MM.1S (cell line): ENCODE results near the gene WDR88.
A peak's percentile ranks its signal among the peaks of the same experiment; 100 is the strongest.
"Not testable (repeated sequence)": the region's sequence is repeated elsewhere in the genome, so short reads cannot be mapped to it uniquely, and the experiment has no call there.

ENCODE experiments used
- DNase-seq: peaks from one replicate; pipeline ENCODE4 v3.0.0-alpha.2; 2015
- H2AFZ ChIP-seq: fragments of 300-600 bp; sonication (generic); 2 replicates; pipeline ENCODE4 v1.6.0; 2016; ENCODE audit warnings: antibody characterized with exemption, low read length
- H3F3A ChIP-seq: fragments of 300-600 bp; sonication (generic); 2 replicates; pipeline ENCODE4 v1.6.1; 2016; ENCODE audit warnings: mild to moderate bottlenecking, antibody characterized with exemption, low read length, moderate library complexity, mixed read lengths; ENCODE audit not compliant: insufficient read depth
- H3K27ac ChIP-seq: fragments of 300-600 bp; sonication (generic); 2 replicates; pipeline ENCODE4 v1.5.1; 2016; ENCODE audit warnings: mild to moderate bottlenecking, low read length
- H3K27me3 ChIP-seq: fragments of 300-600 bp; sonication (generic); replicated peaks from 2 replicates; pipeline ENCODE4 v1.6.0; 2016; ENCODE audit warnings: low read length; ENCODE audit not compliant: insufficient read depth
- H3K36me3 ChIP-seq: fragments of 300-600 bp; sonication (generic); replicated peaks from 2 replicates; pipeline ENCODE4 v1.6.1; 2016; ENCODE audit warnings: mild to moderate bottlenecking, low read length, mixed read lengths; ENCODE audit not compliant: insufficient read depth
- H3K4me1 ChIP-seq: fragments of 300-600 bp; sonication (generic); 2 replicates; pipeline ENCODE4 v1.6.1; 2016; ENCODE audit warnings: low read length, mixed read lengths
- H3K4me2 ChIP-seq: fragments of 300-600 bp; sonication (generic); 2 replicates; pipeline ENCODE4 v1.6.0; 2016; ENCODE audit warnings: low read depth, low read length
- H3K4me3 ChIP-seq: fragments of 300-600 bp; sonication (generic); 2 replicates; pipeline ENCODE4 v1.5.1; 2016; ENCODE audit warnings: low read length, mixed read lengths
- H3K79me2 ChIP-seq: fragments of 300-600 bp; sonication (generic); 2 replicates; pipeline ENCODE4 v1.6.1; 2016; ENCODE audit warnings: mixed run types, low read length, mixed read lengths
- H3K9ac ChIP-seq: fragments of 300-600 bp; sonication (generic); 2 replicates; pipeline ENCODE4 v1.6.1; 2016; ENCODE audit warnings: low read length, mixed read lengths
- H3K9me2 ChIP-seq: fragments of 300-600 bp; sonication (generic); replicated peaks from 2 replicates; pipeline ENCODE4 v1.6.1; 2016; ENCODE audit warnings: mild to moderate bottlenecking, low read length, mixed read lengths; ENCODE audit not compliant: insufficient read depth
- H3K9me3 ChIP-seq: fragments of 300-600 bp; sonication (generic); replicated peaks from 2 replicates; pipeline ENCODE4 v1.6.1; 2016; ENCODE audit warnings: mild to moderate bottlenecking, low read length, mixed read lengths; ENCODE audit not compliant: insufficient read depth
- H4K20me1 ChIP-seq: fragments of 300-600 bp; sonication (generic); 2 replicates; pipeline ENCODE4 v1.6.1; 2016; ENCODE audit warnings: mild to moderate bottlenecking, low read length, moderate library complexity, mixed read lengths; ENCODE audit not compliant: insufficient read depth
- EZH2 ChIP-seq: fragments of 300-600 bp; sonication (generic); optimal IDR thresholded peaks from 2 replicates; pipeline ENCODE3; 2017; ENCODE audit warnings: low read depth, mild to moderate bottlenecking, antibody characterized with exemption, low read length, mixed read lengths
- EZH2phosphoT487 ChIP-seq: fragments of 300-600 bp; sonication (generic); IDR thresholded peaks from 2 replicates; pipeline ENCODE4 v1.6.1; 2018; ENCODE audit warnings: antibody characterized with exemption, low read length
- TF ChIP-seq, protein P1 (sequence below): fragments of 300-600 bp; sonication (generic); IDR thresholded peaks from 2 replicates; pipeline ENCODE4 v1.5.1; 2016; ENCODE audit warnings: antibody characterized with exemption, low read length, mixed read lengths

The WDR88 gene

DNA sequence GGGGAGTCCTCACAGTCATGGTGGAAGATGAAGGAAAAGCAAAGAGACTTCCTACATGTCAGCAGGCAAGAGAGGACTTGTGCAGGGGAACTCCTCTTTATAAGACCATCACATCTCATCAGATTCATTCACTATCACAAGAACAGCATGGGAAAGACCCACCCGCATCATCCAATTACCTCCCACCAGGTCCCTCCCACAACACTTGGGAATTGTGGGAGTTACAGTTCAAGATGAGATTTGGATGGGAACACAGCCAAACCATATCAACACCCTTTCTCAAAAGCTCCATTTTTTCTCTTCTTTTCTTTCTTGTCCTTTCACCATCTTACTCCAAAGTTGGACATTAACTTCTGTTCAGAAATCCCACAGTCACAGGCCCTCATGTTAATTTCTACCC lies 57.5 kb downstream of the WDR88 start:
- Histone ChIP-seq H3K4me2 (no peak overlapping the region), H3K79me2 (no peaks in the 10 kb centered on the region), H3K9me2 (no peaks in the 10 kb centered on the region), H2AFZ (no peak overlapping the region), H3F3A (no peaks in the 10 kb centered on the region), H3K27me3 (peaks cover 33% of the 10 kb centered on the region), H3K4me3 (no peak overlapping the region), H3K36me3 (no peaks in the 10 kb centered on the region), H3K27ac (no peak overlapping the region), H4K20me1 (no peaks in the 10 kb centered on the region), H3K9ac (no peak overlapping the region), H3K4me1 (no peaks in the 10 kb centered on the region), H3K9me3 (no peaks in the 10 kb centered on the region)
- TF ChIP-seq EZH2 (no peak), EZH2phosphoT487 (no peak)
- TF ChIP-seq, protein P1, sequence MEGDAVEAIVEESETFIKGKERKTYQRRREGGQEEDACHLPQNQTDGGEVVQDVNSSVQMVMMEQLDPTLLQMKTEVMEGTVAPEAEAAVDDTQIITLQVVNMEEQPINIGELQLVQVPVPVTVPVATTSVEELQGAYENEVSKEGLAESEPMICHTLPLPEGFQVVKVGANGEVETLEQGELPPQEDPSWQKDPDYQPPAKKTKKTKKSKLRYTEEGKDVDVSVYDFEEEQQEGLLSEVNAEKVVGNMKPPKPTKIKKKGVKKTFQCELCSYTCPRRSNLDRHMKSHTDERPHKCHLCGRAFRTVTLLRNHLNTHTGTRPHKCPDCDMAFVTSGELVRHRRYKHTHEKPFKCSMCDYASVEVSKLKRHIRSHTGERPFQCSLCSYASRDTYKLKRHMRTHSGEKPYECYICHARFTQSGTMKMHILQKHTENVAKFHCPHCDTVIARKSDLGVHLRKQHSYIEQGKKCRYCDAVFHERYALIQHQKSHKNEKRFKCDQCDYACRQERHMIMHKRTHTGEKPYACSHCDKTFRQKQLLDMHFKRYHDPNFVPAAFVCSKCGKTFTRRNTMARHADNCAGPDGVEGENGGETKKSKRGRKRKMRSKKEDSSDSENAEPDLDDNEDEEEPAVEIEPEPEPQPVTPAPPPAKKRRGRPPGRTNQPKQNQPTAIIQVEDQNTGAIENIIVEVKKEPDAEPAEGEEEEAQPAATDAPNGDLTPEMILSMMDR = no peak
- no peak for DNase-seq

DNA sequence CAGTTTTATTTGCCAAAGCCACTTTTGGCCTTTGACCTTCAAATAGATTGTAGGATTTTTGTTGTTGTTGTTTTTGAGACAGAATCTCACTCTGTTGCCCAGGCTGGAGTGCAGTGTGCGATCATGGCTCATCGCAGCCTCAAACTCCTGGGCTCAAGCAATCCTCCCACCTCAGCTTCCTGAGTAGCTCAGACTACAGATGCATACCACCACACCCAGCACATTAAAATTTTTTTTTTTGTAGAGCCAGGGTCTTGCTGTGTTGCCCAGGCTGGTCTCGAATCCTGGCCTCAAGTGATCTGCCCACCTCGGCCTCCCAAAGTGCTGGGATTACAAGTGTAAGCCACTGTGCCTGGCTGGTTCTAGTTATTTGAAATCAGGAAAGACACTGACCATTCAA lies 59.2 kb downstream of the WDR88 start:
- not testable (repeated sequence) for H3K79me2 ChIP-seq, H3K9me2 ChIP-seq, H3K9me3 ChIP-seq, DNase-seq, H4K20me1 ChIP-seq, H3F3A ChIP-seq, H3K9ac ChIP-seq, H3K4me1 ChIP-seq, H3K4me3 ChIP-seq, H3K36me3 ChIP-seq, H2AFZ ChIP-seq, H3K4me2 ChIP-seq, H3K27ac ChIP-seq
- H3K27me3 ChIP-seq = peaks cover 33% of the 10 kb centered on the region

DNA sequence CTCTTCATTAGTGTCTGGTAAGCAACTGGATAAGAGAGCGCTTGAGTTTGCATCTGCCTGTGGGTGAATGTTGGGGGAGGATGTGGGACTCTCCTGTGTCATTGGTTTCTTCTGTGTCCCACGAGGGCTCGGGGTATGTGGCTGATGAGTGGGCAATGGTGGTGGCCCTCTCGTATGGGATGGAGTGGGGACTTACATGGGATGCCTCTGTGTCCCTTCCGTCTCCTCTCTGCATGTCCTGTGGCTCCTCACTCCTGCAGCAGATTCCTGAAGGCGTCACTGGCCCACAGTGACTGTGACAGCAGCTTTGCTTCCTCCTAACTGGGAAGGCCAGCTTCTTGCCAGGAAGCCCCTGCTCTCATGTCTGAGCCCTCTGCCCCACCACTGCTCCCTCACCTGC lies 59.6 kb downstream of the WDR88 start:
- Histone ChIP-seq H3K4me2 (no peak overlapping the region), H3K4me3 (no peak overlapping the region), H3F3A (no peaks in the 10 kb centered on the region), H3K4me1 (no peaks in the 10 kb centered on the region), H3K27ac (no peak overlapping the region), H3K9ac (no peak overlapping the region), H3K36me3 (no peaks in the 10 kb centered on the region), H3K9me3 (no peaks in the 10 kb centered on the region), H4K20me1 (no peaks in the 10 kb centered on the region), H3K27me3 (peaks cover 33% of the 10 kb centered on the region), H3K79me2 (no peaks in the 10 kb centered on the region), H3K9me2 (no peaks in the 10 kb centered on the region), H2AFZ (no peak overlapping the region)
- TF ChIP-seq EZH2phosphoT487 (no peak), EZH2 (no peak)
- TF ChIP-seq, protein P1 = no peak
- no peak for DNase-seq

DNA sequence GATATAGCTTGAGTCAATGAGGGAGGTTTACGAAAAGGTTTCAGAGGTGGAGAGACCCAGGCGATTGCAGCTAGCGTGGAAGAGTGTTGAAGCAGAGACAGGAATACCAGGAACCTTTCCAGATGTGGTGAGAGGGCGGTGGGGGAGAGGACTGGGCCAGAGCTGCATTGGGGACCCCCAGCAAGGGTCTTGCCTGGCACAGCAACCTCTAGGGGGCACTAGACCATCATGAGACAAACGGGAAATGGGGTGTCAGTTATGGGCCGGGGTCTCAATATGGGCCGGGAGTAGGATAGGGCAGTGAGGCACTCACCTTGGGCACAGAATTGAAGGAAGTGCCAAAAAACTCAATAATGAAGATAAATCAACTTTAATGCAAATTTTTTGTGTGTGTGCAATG lies 60.1 kb downstream of the WDR88 start:
- H3K4me3 ChIP-seq = no peak overlapping the region
- DNase-seq = no peak

More for the DNA sequence above, 60.1 kb downstream of the WDR88 start:
- no peaks in the 10 kb centered on the region for H3K4me1 ChIP-seq
- H3K9me2 ChIP-seq = no peaks in the 10 kb centered on the region
- no peak overlapping the region for H3K27ac ChIP-seq
- H3K36me3 ChIP-seq = no peaks in the 10 kb centered on the region
- peaks cover 33% of the 10 kb centered on the region for H3K27me3 ChIP-seq
- TF ChIP-seq EZH2 (no peak), EZH2phosphoT487 (no peak)
- TF ChIP-seq, protein P1 = peak; percentile 18
- no peaks in the 10 kb centered on the region for H3K9me3 ChIP-seq
- no peak overlapping the region for H3K4me2 ChIP-seq
- H3K79me2 ChIP-seq = no peaks in the 10 kb centered on the region
- H3F3A ChIP-seq = no peaks in the 10 kb centered on the region
- no peak overlapping the region for H3K9ac ChIP-seq
- no peak overlapping the region for H2AFZ ChIP-seq
- no peaks in the 10 kb centered on the region for H4K20me1 ChIP-seq
